GM12878 (cell line): Measurements from ENCODE around the gene B3GNT7. TPM values are rescaled to one million over a fixed set of nuclear protein-coding genes. Genes with fewer than 3 reads are reported as not detected.

ENCODE experiments used
- ATAC-seq: fragments of 200-7000 bp; cut with Tn5 transposase; 3 replicates; pipeline ENCODE4 v1.9.1; 2020; ENCODE audit warnings: mild to moderate bottlenecking, moderate library complexity
- BruUV-seq: library from RNA; stranded (reverse); fragments of 400-500 nt; replicated peaks from 2 replicates; lab custom pipeline; 2021; lab: Mats Ljungman, UMichigan
- CTCF ChIA-PET: fragments of 300-600 bp; sonication (Branson Sonifier 250); formaldehyde crosslinking; extraction: SDS; loops from one replicate; lab custom pipeline; 2021; ENCODE audit warnings: inconsistent platforms; lab: Yijun Ruan, JAX
- POLR2A ChIA-PET: fragments of 350-600 bp; formaldehyde crosslinking; extraction: SDS; loops from one replicate; lab custom pipeline; 2021; ENCODE audit warnings: inconsistent platforms; lab: Charles Lee
- RAD21 ChIA-PET: fragments of 300-600 bp; sonication (Branson Sonifier 250); formaldehyde crosslinking; loops from one replicate; lab custom pipeline; 2023; ENCODE audit warnings: antibody characterized with exemption; ENCODE audit not compliant: unreplicated experiment; lab: Charles Lee
- SMC1A ChIA-PET: fragments of 300-600 bp; sonication (Branson Sonifier 250); formaldehyde crosslinking; loops from one replicate; lab custom pipeline; 2023; ENCODE audit not compliant: unreplicated experiment, uncharacterized antibody; lab: Charles Lee
- DNase-seq: peaks from one replicate; pipeline ENCODE4 v3.0.0-alpha.2; 2011; ENCODE audit warnings: low read depth, low spot score
- FAIRE-seq: peaks from 3 replicates; lab custom pipeline; 2011; peaks lifted over from hg19 to GRCh38; lab: Jason Lieb, UNC
- H2AFZ ChIP-seq: 2 replicates; pipeline ENCODE4 v1.6.0; 2011; ENCODE audit warnings: low read depth, low read length, control low read depth; ENCODE audit not compliant: control insufficient read depth
- H3K27ac ChIP-seq: 2 replicates; pipeline ENCODE4 v1.5.1; 2011; ENCODE audit warnings: control low read depth; ENCODE audit not compliant: control insufficient read depth, insufficient read depth
- H3K27me3 ChIP-seq, 2 experiments: replicated peaks in 1 of 2; 2 replicates each; pipeline versions ENCODE4 v1.6.0 to v1.6.1; 2011; ENCODE audit warnings: low read length in 1 of 2; ENCODE audit not compliant: control insufficient read depth in 2 of 2, insufficient read depth in 2 of 2
- H3K36me3 ChIP-seq, 2 experiments: 2 replicates each; pipeline ENCODE4 v1.5.1; 2011; ENCODE audit warnings: low read length in 1 of 2; ENCODE audit not compliant: control insufficient read depth in 2 of 2, insufficient read depth in 2 of 2
- H3K4me1 ChIP-seq: 2 replicates; pipeline ENCODE4 v1.6.1; 2011; ENCODE audit warnings: mild to moderate bottlenecking, low read length, moderate library complexity, mixed read lengths; ENCODE audit not compliant: control insufficient read depth, insufficient read depth
- H3K4me2 ChIP-seq: 2 replicates; pipeline ENCODE4 v1.6.0; 2011; ENCODE audit warnings: control low read depth; ENCODE audit not compliant: control insufficient read depth, insufficient read depth
- H3K4me3 ChIP-seq: fragments of 200-600 bp; sonication (generic); 2 replicates; pipeline ENCODE4 v1.5.1; 2016
- H3K79me2 ChIP-seq: 2 replicates; pipeline ENCODE4 v1.6.0; 2011; ENCODE audit warnings: low read length; ENCODE audit not compliant: control insufficient read depth, insufficient read depth
- H3K9ac ChIP-seq: 2 replicates; pipeline ENCODE4 v1.8.0; 2011; ENCODE audit warnings: low read length, control low read depth, mixed read lengths; ENCODE audit not compliant: control insufficient read depth, insufficient read depth
- H3K9me3 ChIP-seq: replicated peaks from 3 replicates; pipeline ENCODE4 v1.5.1; 2011; ENCODE audit warnings: mild to moderate bottlenecking, low read length; ENCODE audit not compliant: control insufficient read depth, insufficient read depth
- H4K20me1 ChIP-seq: 2 replicates; pipeline ENCODE4 v1.6.0; 2011; ENCODE audit not compliant: control insufficient read depth, insufficient read depth
- ATF7 ChIP-seq: fragments of 450-650 bp; IDR thresholded peaks from 2 replicates; pipeline ENCODE4 v1.6.1; 2016; ENCODE audit warnings: low read depth, mild to moderate bottlenecking
- BRCA1 ChIP-seq: IDR thresholded peaks from 2 replicates; pipeline ENCODE4 v1.6.1; 2011; ENCODE audit warnings: low read depth, low read length, improper control_type of control experiment
- EP300 ChIP-seq, 2 experiments: fragments of 150-350 bp in 1 of 2; IDR thresholded peaks; 2 replicates each; pipeline ENCODE4 v1.6.1; 2011 to 2012; ENCODE audit warnings: low read depth in 2 of 2, low read length in 2 of 2, borderline replicate concordance in 1 of 2, improper control_type of control experiment in 1 of 2, inconsistent platforms in 1 of 2; ENCODE audit not compliant: control insufficient read depth in 1 of 2
- ETV6 ChIP-seq, 2 experiments: fragments of 450-650 bp in 1 of 2; IDR thresholded peaks in 1 of 2; conservative IDR thresholded peaks in 1 of 2; 2 replicates each; pipeline ENCODE4 v1.6.1; 2014; ENCODE audit warnings: antibody characterized with exemption in 1 of 2, borderline replicate concordance in 1 of 2, low read depth in 1 of 2, mild to moderate bottlenecking in 1 of 2, moderate library complexity in 1 of 2
- HCFC1 ChIP-seq: fragments of 150-350 bp; IDR thresholded peaks from 2 replicates; pipeline ENCODE4 v1.6.1; 2014; ENCODE audit warnings: low read length
- MTA3 ChIP-seq: IDR thresholded peaks from 2 replicates; pipeline ENCODE4 v1.6.1; 2012; ENCODE audit warnings: low read length, inconsistent platforms, borderline replicate concordance
- MYC ChIP-seq: IDR thresholded peaks from 2 replicates; pipeline ENCODE4 v1.6.1; 2011; ENCODE audit warnings: mild to moderate bottlenecking, low read length, moderate library complexity, inconsistent platforms; ENCODE audit not compliant: insufficient read depth, insufficient replicate concordance, insufficient read length, severe bottlenecking
- NBN ChIP-seq: fragments of 450-650 bp; IDR thresholded peaks from 2 replicates; pipeline ENCODE4 v1.6.1; 2016
- PAX8 ChIP-seq: fragments of 450-650 bp; IDR thresholded peaks from 2 replicates; pipeline ENCODE4 v1.6.1; 2017; ENCODE audit warnings: mild to moderate bottlenecking, moderate library complexity
- PML ChIP-seq: IDR thresholded peaks from 2 replicates; pipeline ENCODE4 v1.6.1; 2012; ENCODE audit warnings: low read length, inconsistent platforms
- RELA ChIP-seq: fragments of 450-650 bp; IDR thresholded peaks from 2 replicates; pipeline ENCODE4 v1.8.0; 2014; ENCODE audit warnings: borderline replicate concordance; ENCODE audit not compliant: partially characterized antibody
- SMC3 ChIP-seq: IDR thresholded peaks from 2 replicates; pipeline ENCODE4 v1.6.1; 2011; ENCODE audit warnings: low read length, improper control_type of control experiment, borderline replicate concordance
- SUPT20H ChIP-seq: IDR thresholded peaks from 2 replicates; pipeline ENCODE4 v1.6.1; 2011; ENCODE audit warnings: low read depth, mild to moderate bottlenecking, low read length, moderate library complexity, borderline replicate concordance; ENCODE audit not compliant: control insufficient read depth
- TCF3 ChIP-seq: IDR thresholded peaks from 2 replicates; pipeline ENCODE4 v1.6.1; 2012; ENCODE audit warnings: low read depth, mild to moderate bottlenecking, low read length, borderline replicate concordance; ENCODE audit not compliant: insufficient read depth
- WRNIP1 ChIP-seq: IDR thresholded peaks from 2 replicates; pipeline ENCODE4 v1.6.1; 2011; ENCODE audit warnings: low read depth, low read length, improper control_type of control experiment, borderline replicate concordance
- ZNF207 ChIP-seq: fragments of 450-650 bp; IDR thresholded peaks from 2 replicates; pipeline ENCODE4 v1.6.1; 2014; ENCODE audit warnings: antibody characterized with exemption, mild to moderate bottlenecking, borderline replicate concordance
- ZSCAN29 ChIP-seq: fragments of 450-650 bp; IDR thresholded peaks from 2 replicates; pipeline ENCODE4 v1.6.1; 2017; ENCODE audit warnings: mild to moderate bottlenecking, moderate library complexity
- ZZZ3 ChIP-seq: IDR thresholded peaks from 2 replicates; pipeline ENCODE4 v1.6.1; 2011; ENCODE audit warnings: low read depth; ENCODE audit not compliant: control insufficient read depth, insufficient read length
- WGBS: methylation state at CpG from one replicate; pipeline ENCODE4 v1.1.6; 2016; ENCODE audit warnings: low lambda C conversion rate; ENCODE audit not compliant: insufficient replicate concordance, insufficient coverage; ENCODE audit errors: missing lambda C conversion rate; 5-methylcytosine and 5-hydroxymethylcytosine counted together
- in situ Hi-C: fragments of 300-500 bp; cut with MboI; formaldehyde crosslinking; loops from 9 replicates; pipeline ENCODE4 v1.14.3; 2018; ENCODE audit warnings: mixed read lengths
- intact Hi-C: fragments of 100-400 bp; cut with micrococcal nuclease; formaldehyde crosslinking; loops from one replicate; pipeline ENCODE4 v1.14.2; 2022; ENCODE audit not compliant: unreplicated experiment
- polyA plus RNA-seq, 11 experiments: library from polyadenylated mRNA; depleted of rRNA in 4 of 11; unstranded in 6 of 11; stranded (reverse) in 5 of 11; fragments of >200 nt; fragmentation: Nextera tagmentation in 4 of 11; fragmentation: Illumina TruSeq in 1 of 11; extraction: Ambion mirVana in 4 of 11; extraction: Trizol in 1 of 11; gene quantifications; 1 replicate in 1 of 11; 2 replicates in 10 of 11; pipeline versions ENCODE4 v1.2.1 to v1.2.3, GENCODE V29; 2011 to 2016; ENCODE audit warnings: inconsistent platforms in 2 of 11, missing spikeins in 2 of 11, low read depth in 1 of 11
- total RNA-seq, 4 experiments: library from RNA; depleted of rRNA in 3 of 4; stranded (reverse); fragments of >200 nt in 3 of 4; fragmentation: Illumina TruSeq in 1 of 4; extraction: Trizol in 1 of 4; gene quantifications; 2 replicates each; pipeline versions ENCODE4 v1.2.1 to v1.2.3, GENCODE V29; 2013 to 2021
- TF ChIP-seq, protein P1 (sequence below): IDR thresholded peaks from 2 replicates; pipeline ENCODE4 v1.6.1; 2012; ENCODE audit warnings: mild to moderate bottlenecking, low read depth, low read length
- TF ChIP-seq, protein P2 (sequence below): fragments of 450-650 bp; IDR thresholded peaks from 2 replicates; pipeline ENCODE4 v1.6.1; 2017; ENCODE audit warnings: borderline replicate concordance

Gene B3GNT7
- total and polyA plus RNA-seq, 10 of the 15 experiments (the other 5 are each of a cell fraction or from before 2014, with no cell fraction given) = 0.91 to 12.6 (median 3.7) TPM

DNA sequence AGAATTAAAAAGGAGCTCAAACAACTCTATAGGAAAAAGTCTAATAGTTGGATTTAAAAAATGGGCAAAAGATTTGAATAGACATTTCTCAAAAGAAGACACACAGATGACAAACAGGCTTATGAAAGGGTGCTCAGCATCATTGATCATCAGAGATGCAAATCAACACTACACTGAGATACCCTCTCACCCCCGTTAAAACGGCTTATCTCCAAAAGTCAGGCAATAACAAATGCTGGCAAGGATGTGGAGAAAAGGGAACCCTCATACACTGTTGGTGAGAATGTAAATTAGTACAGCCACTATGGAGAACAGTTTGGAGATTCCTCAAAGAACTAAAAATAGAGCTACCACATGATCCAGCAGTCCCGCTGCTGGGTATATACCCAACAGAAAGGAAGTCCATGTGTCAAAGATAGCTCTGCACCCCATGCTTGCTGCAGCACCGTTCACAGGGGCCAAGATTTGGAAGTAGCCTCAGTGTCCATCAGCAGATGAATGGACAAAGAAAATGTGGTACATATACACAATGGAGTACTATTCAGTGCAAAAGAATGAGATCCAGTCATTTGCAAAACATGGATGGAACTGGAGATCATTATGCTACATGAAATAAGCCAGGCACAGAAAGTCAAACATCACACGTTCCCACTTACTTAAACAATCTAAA, 46.7 kb upstream of the B3GNT7 start:
- ChIA-PET POLR2A (no interaction called here), RAD21 (interaction anchor here (0.6 kb wide), 1 partner anchor 96 kb away, joined by 3 read pairs; no protein-coding TSS in a partner anchor), CTCF (interaction anchor here (1.7 kb wide), 1 partner anchor 45 kb away, joined by 5 read pairs; no protein-coding TSS in a partner anchor), SMC1A (interaction anchor here (0.6 kb wide), 1 partner anchor 23 kb away, joined by 3 read pairs; no protein-coding TSS in a partner anchor)
- intact Hi-C loops = no loop called here
- Histone ChIP-seq H3K79me2 (no peaks in the 10 kb centered on the region), H3K27ac (no peak overlapping the region), H4K20me1 (no peaks in the 10 kb centered on the region), H3K36me3 (no peaks in the 10 kb centered on the region), H3K4me1 (no peaks in the 10 kb centered on the region), H2AFZ (no peak overlapping the region), H3K4me2 (no peak overlapping the region), H3K27me3 (no peaks in the 10 kb centered on the region), H3K4me3 (no peak overlapping the region), H3K9me3 (no peaks in the 10 kb centered on the region), H3K9ac (no peak overlapping the region)
- ATAC-seq (no peak), DNase-seq (no peak), FAIRE-seq (no peak)
- in situ Hi-C loops = no loop called here
- WGBS = 32% methylated on average over 5 of the region's 5 CpGs
- no TSS peak for BruUV-seq
- TF ChIP-seq, protein P1, sequence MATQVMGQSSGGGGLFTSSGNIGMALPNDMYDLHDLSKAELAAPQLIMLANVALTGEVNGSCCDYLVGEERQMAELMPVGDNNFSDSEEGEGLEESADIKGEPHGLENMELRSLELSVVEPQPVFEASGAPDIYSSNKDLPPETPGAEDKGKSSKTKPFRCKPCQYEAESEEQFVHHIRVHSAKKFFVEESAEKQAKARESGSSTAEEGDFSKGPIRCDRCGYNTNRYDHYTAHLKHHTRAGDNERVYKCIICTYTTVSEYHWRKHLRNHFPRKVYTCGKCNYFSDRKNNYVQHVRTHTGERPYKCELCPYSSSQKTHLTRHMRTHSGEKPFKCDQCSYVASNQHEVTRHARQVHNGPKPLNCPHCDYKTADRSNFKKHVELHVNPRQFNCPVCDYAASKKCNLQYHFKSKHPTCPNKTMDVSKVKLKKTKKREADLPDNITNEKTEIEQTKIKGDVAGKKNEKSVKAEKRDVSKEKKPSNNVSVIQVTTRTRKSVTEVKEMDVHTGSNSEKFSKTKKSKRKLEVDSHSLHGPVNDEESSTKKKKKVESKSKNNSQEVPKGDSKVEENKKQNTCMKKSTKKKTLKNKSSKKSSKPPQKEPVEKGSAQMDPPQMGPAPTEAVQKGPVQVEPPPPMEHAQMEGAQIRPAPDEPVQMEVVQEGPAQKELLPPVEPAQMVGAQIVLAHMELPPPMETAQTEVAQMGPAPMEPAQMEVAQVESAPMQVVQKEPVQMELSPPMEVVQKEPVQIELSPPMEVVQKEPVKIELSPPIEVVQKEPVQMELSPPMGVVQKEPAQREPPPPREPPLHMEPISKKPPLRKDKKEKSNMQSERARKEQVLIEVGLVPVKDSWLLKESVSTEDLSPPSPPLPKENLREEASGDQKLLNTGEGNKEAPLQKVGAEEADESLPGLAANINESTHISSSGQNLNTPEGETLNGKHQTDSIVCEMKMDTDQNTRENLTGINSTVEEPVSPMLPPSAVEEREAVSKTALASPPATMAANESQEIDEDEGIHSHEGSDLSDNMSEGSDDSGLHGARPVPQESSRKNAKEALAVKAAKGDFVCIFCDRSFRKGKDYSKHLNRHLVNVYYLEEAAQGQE = no peak
- TF ChIP-seq MYC (no peak), PML (no peak), ATF7 (no peak), ZZZ3 (no peak), EP300 (IDR thresholded peaks at IDR 0.05; ENCODE audit: borderline replicate concordance in 1 of 2, control insufficient read depth in 1 of 2, low read depth in 2 of 2, low read length in 2 of 2) (no peak), ZSCAN29 (no peak), ZNF207 (no peak), TCF3 (no peak), WRNIP1 (no peak), HCFC1 (no peak), MTA3 (no peak), SUPT20H (no peak), SMC3 (no peak), BRCA1 (no peak), NBN (no peak), RELA (no peak), ETV6 (conservative IDR thresholded peaks at IDR 0.05 in 1 of 2, IDR thresholded peaks at IDR 0.05 in 1 of 2; ENCODE audit: borderline replicate concordance in 1 of 2, low read depth in 1 of 2) (no peak), PAX8 (no peak)
- TF ChIP-seq, protein P2, sequence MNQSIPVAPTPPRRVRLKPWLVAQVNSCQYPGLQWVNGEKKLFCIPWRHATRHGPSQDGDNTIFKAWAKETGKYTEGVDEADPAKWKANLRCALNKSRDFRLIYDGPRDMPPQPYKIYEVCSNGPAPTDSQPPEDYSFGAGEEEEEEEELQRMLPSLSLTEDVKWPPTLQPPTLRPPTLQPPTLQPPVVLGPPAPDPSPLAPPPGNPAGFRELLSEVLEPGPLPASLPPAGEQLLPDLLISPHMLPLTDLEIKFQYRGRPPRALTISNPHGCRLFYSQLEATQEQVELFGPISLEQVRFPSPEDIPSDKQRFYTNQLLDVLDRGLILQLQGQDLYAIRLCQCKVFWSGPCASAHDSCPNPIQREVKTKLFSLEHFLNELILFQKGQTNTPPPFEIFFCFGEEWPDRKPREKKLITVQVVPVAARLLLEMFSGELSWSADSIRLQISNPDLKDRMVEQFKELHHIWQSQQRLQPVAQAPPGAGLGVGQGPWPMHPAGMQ = no peak
